Transverse colon (tissue), 4 donors: ENCODE measurements around the gene AUNIP. TPM values are rescaled to one million over a fixed set of nuclear protein-coding genes. Genes with fewer than 3 reads are reported as not detected.

Source experiments
- DNase-seq: peaks from one replicate; pipeline ENCODE4 v3.0.0-alpha.2; 2019
- H3K27ac ChIP-seq, 4 donors: fragments of 200-600 bp; sonication (generic); 2 replicates each; pipeline ENCODE4 v1.5.1; 2016 to 2018; ENCODE audit warnings: inconsistent platforms in 4 of 4
- H3K27me3 ChIP-seq: fragments of 200-600 bp; sonication (generic); 2 replicates; pipeline ENCODE4 v1.5.1; 2017; ENCODE audit warnings: inconsistent platforms
- H3K36me3 ChIP-seq, 4 donors: fragments of 200-600 bp; sonication (generic); 2 replicates each; pipeline ENCODE4 v1.5.1; 2017 to 2019; ENCODE audit warnings: inconsistent platforms in 4 of 4
- H3K4me1 ChIP-seq, 4 donors: fragments of 200-600 bp; sonication (generic); 2 replicates each; pipeline ENCODE4 v1.5.1; 2017 to 2020; ENCODE audit warnings: inconsistent platforms in 4 of 4
- H3K4me3 ChIP-seq, 4 donors: fragments of 200-600 bp; sonication (generic); 1 replicate in 1 of 4; 2 replicates in 3 of 4; pipeline versions ENCODE4 v1.5.1 to v1.6.1; 2017 to 2019; ENCODE audit warnings: inconsistent platforms in 4 of 4
- H3K9me3 ChIP-seq, 2 donors: fragments of 200-600 bp; sonication (generic); 2 replicates each; pipeline ENCODE4 v1.5.1; 2017 to 2019; ENCODE audit warnings: inconsistent platforms in 2 of 2
- CTCF ChIP-seq, 5 experiments: fragments of 200-600 bp in 3 of 5; fragments of 450-650 bp in 2 of 5; sonication (generic) in 3 of 5; IDR thresholded peaks; 1 replicate in 2 of 5; 2 replicates in 3 of 5; pipeline ENCODE4 v1.5.1; 2016 to 2017; ENCODE audit warnings: antibody characterized with exemption in 5 of 5, inconsistent platforms in 3 of 5, mild to moderate bottlenecking in 2 of 5, moderate library complexity in 1 of 5
- EP300 ChIP-seq: sonication (generic); formaldehyde crosslinking; IDR thresholded peaks from one replicate; pipeline ENCODE4 v1.6.1; 2017; ENCODE audit warnings: antibody characterized with exemption, low read depth
- POLR2A ChIP-seq: fragments of 450-650 bp; IDR thresholded peaks from one replicate; pipeline ENCODE4 v1.6.1; 2016; ENCODE audit warnings: antibody characterized with exemption, mild to moderate bottlenecking, moderate library complexity
- POLR2AphosphoS5 ChIP-seq, 3 donors: sonication (generic); formaldehyde crosslinking; IDR thresholded peaks; one replicate each; pipeline ENCODE4 v1.6.1; 2016; ENCODE audit warnings: antibody characterized with exemption in 3 of 3
- WGBS, 2 donors: methylation state at CpG; one replicate each; pipeline ENCODE4 v1.1.5; 2018; ENCODE audit warnings: low coverage in 1 of 2; 5-methylcytosine and 5-hydroxymethylcytosine counted together
- in situ Hi-C, 4 donors: fragments of 200-750 bp; cut with MboI; loops; one replicate each; pipeline versions ENCODE4 v1.15.0 to v1.15.1; 2017; ENCODE audit warnings: low sequenced_read_pairs in 3 of 4, low pct_ligation_motif_present in 1 of 4, low pct_unique_long_range_greater_than_20kb in 1 of 4
- intact Hi-C: fragments of 100-400 bp; cut with DNase I; formaldehyde crosslinking; loops from one replicate; pipeline ENCODE4 v1.15.1; 2023; ENCODE audit warnings: low total_unique reads
- total RNA-seq, 4 donors: library from RNA; depleted of rRNA; stranded (reverse); fragments of >200 nt; gene quantifications; one replicate each; pipeline ENCODE4 v1.1.0, GENCODE V29; 2016

AUNIP gene
- under 1 TPM in 1 of 4 donors, not detected in 3; 0.41 TPM for total RNA-seq

GRCh38 chr1:25858906-25859789 lies at the start of gene AUNIP:
Gene AUNIP (minus strand): TSS chr1:25859457. CDS start chr1:25859357, 100 bp downstream.
- Histone ChIP-seq H3K4me1 (peaks cover 6 to 26% (median 16%) of the 10 kb centered on the region in 4 donors), H3K4me3 (peak within 1 kb of the TSS; percentile 21 to 64 (median 48)), H3K9me3 (no peaks in the 10 kb centered on the region), H3K36me3 (no peaks in the 10 kb centered on the region), H3K27me3 (no peaks in the 10 kb centered on the region), H3K27ac (peak within 1 kb of the TSS; percentile 73 to 91 (median 84))
- intact Hi-C loops: no loop called here
- DNase-seq: peak; percentile 91
- WGBS, 2 donors: 2% methylated on average over 59 of the region's 77 CpGs; no CpG with 5 or more reads in 1 of the 2 donors
- TF ChIP-seq CTCF (IDR thresholded peaks at IDR 0.05): no peak
- peak; percentile 76 for TF ChIP-seq POLR2A
- TF ChIP-seq EP300: no peak
- TF ChIP-seq POLR2AphosphoS5 (IDR thresholded peaks at IDR 0.05): peak; percentile 74 to 95 (median 94)
- in situ Hi-C loops: no loop called here

- in situ Hi-C loops (no loop called here), intact Hi-C loops (no loop called here)
- TF ChIP-seq POLR2AphosphoS5 (IDR thresholded peaks at IDR 0.05) (no peak), POLR2A (no peak), CTCF (IDR thresholded peaks at IDR 0.05) (no peak), EP300 (no peak)
- Histone ChIP-seq H3K4me1 (peaks cover 10 to 26% (median 16%) of the 10 kb centered on the region in 4 donors), H3K36me3 (no peaks in the 10 kb centered on the region), H3K9me3 (no peaks in the 10 kb centered on the region), H3K27ac (no peak overlapping the region), H3K27me3 (no peaks in the 10 kb centered on the region), H3K4me3 (no peak overlapping the region)
- WGBS, 2 donors: 45 to 70% methylated on average over 2 to 10 of the region's 10 CpGs
- DNase-seq: no peak
These were observed 49.8 kb upstream of the AUNIP start for GRCh38 chr1:25909040-25909439.

GRCh38 chr1:25908161-25908560 lies 48.9 kb upstream of the AUNIP start:
- no peak for DNase-seq
- no peaks in the 10 kb centered on the region for H3K9me3 ChIP-seq
- no peaks in the 10 kb centered on the region for H3K36me3 ChIP-seq
- no peak overlapping the region for H3K4me3 ChIP-seq
- peaks cover 11 to 31% (median 16%) of the 10 kb centered on the region in 4 donors for H3K4me1 ChIP-seq
- WGBS, 2 donors: 73 to 79% methylated on average over 1 of the region's 1 CpG
- H3K27me3 ChIP-seq: no peaks in the 10 kb centered on the region
- no peak for TF ChIP-seq CTCF (IDR thresholded peaks at IDR 0.05)
- TF ChIP-seq POLR2AphosphoS5 (IDR thresholded peaks at IDR 0.05): no peak
- TF ChIP-seq EP300: no peak
- TF ChIP-seq POLR2A: no peak
- intact Hi-C loops: no loop called here
- in situ Hi-C loops: no loop called here
- H3K27ac ChIP-seq: no peak overlapping the region

GRCh38 chr1:25907601-25908000 lies 48.3 kb upstream of the AUNIP start:
- no peaks in the 10 kb centered on the region for H3K36me3 ChIP-seq
- WGBS, 2 donors: 85 to 100% methylated on average over 1 to 6 of the region's 6 CpGs
- H3K9me3 ChIP-seq: no peaks in the 10 kb centered on the region
- intact Hi-C loops (no loop called here), in situ Hi-C loops (no loop called here)
- DNase-seq: no peak
- TF ChIP-seq POLR2AphosphoS5 (IDR thresholded peaks at IDR 0.05) (no peak), CTCF (IDR thresholded peaks at IDR 0.05) (no peak), POLR2A (no peak), EP300 (no peak)
- H3K4me3 ChIP-seq: no peak overlapping the region
- peaks cover 11 to 32% (median 16%) of the 10 kb centered on the region in 4 donors for H3K4me1 ChIP-seq
- no peak overlapping the region for H3K27ac ChIP-seq
- H3K27me3 ChIP-seq: no peaks in the 10 kb centered on the region
